Measurements from ENCODE around the gene LEF1.
A peak's percentile ranks its signal among the peaks of the same experiment; 100 is the strongest.

The LEF1 gene

GRCh38 chr4:108056418-108056817, 112.3 kb downstream of the LEF1 start:
- Histone ChIP-seq H3K4ac (ENCODE audit: low read length) (no peak overlapping the region), H2BK5ac (ENCODE audit: low read length) (no peak overlapping the region), H2AK5ac (ENCODE audit: low read depth, low read length) (no peak overlapping the region), H3K36me3 (replicated peaks in 1 of 2; ENCODE audit: control insufficient read depth in 2 of 2, insufficient read depth in 2 of 2, low read length in 2 of 2) (peaks cover 0 to 4% of the 10 kb centered on the region in 2 donors), H3K9me3 (replicated peaks in 1 of 2; ENCODE audit: control insufficient read depth in 2 of 2, insufficient read depth in 1 of 2, low read depth in 1 of 2, low read length in 2 of 2) (no peaks in the 10 kb centered on the region), H3K18ac (ENCODE audit: low read length) (no peak overlapping the region), H3K14ac (ENCODE audit: low read length) (no peak overlapping the region), H3K4me2 (ENCODE audit: insufficient read depth, low read length, poor library complexity, severe bottlenecking) (no peak overlapping the region), H2BK120ac (ENCODE audit: low read depth, low read length) (no peak overlapping the region), H2BK12ac (ENCODE audit: low read length) (no peak overlapping the region), H2BK15ac (ENCODE audit: low read length) (no peak overlapping the region), H4K91ac (ENCODE audit: low read depth, low read length, poor library complexity) (no peak overlapping the region), H4K8ac (ENCODE audit: low read depth, low read length) (no peak overlapping the region), H3K9ac (ENCODE audit: low read depth, low read length, poor library complexity) (no peak overlapping the region), H3K27me3 (ENCODE audit: control insufficient read depth in 3 of 3, insufficient read depth in 3 of 3, low read depth in 1 of 3, low read length in 3 of 3) (no peaks in the 10 kb centered on the region), H3K23ac (ENCODE audit: low read depth, low read length, poor library complexity) (no peak overlapping the region), H3K79me1 (ENCODE audit: low read depth, low read length) (no peaks in the 10 kb centered on the region), H2AFZ (ENCODE audit: low read length) (no peak overlapping the region), H3K4me1 (ENCODE audit: control insufficient read depth in 2 of 2, insufficient read depth in 1 of 2, low read depth in 1 of 2, low read length in 2 of 2) (peaks cover 3 to 4% of the 10 kb centered on the region in 2 donors), H3K27ac (replicated peaks; ENCODE audit: low read length) (no peak overlapping the region), H3K4me3 (ENCODE audit: low read length in 2 of 2) (no peak overlapping the region)
- WGBS, 2 donors (ENCODE audit: extremely low coverage in 2 of 2, insufficient read length in 2 of 2, insufficient replicate concordance in 1 of 2), result no CpG with 5 or more reads among the region's 6 CpGs
- no peak for DNase-seq (ENCODE audit: low spot score)

- Histone ChIP-seq H3K9ac (ENCODE audit: low read depth, low read length, poor library complexity) (no peak overlapping the region), H3K79me1 (ENCODE audit: low read depth, low read length) (no peaks in the 10 kb centered on the region), H2BK5ac (ENCODE audit: low read length) (no peak overlapping the region), H3K23ac (ENCODE audit: low read depth, low read length, poor library complexity) (no peak overlapping the region), H2AK5ac (ENCODE audit: low read depth, low read length) (no peak overlapping the region), H3K27me3 (ENCODE audit: control insufficient read depth in 3 of 3, insufficient read depth in 3 of 3, low read depth in 1 of 3, low read length in 3 of 3) (no peaks in the 10 kb centered on the region), H4K91ac (ENCODE audit: low read depth, low read length, poor library complexity) (no peak overlapping the region), H3K36me3 (replicated peaks in 1 of 2; ENCODE audit: control insufficient read depth in 2 of 2, insufficient read depth in 2 of 2, low read length in 2 of 2) (peaks cover 0 to 4% of the 10 kb centered on the region in 2 donors), H3K4me2 (ENCODE audit: insufficient read depth, low read length, poor library complexity, severe bottlenecking) (no peak overlapping the region), H2BK12ac (ENCODE audit: low read length) (no peak overlapping the region), H2BK15ac (ENCODE audit: low read length) (no peak overlapping the region), H3K4me1 (ENCODE audit: control insufficient read depth in 2 of 2, insufficient read depth in 1 of 2, low read depth in 1 of 2, low read length in 2 of 2) (peaks cover 3 to 4% of the 10 kb centered on the region in 2 donors), H3K4me3 (ENCODE audit: low read length in 2 of 2) (no peak overlapping the region), H2AFZ (ENCODE audit: low read length) (no peak overlapping the region), H2BK120ac (ENCODE audit: low read depth, low read length) (no peak overlapping the region), H3K9me3 (replicated peaks in 1 of 2; ENCODE audit: control insufficient read depth in 2 of 2, insufficient read depth in 1 of 2, low read depth in 1 of 2, low read length in 2 of 2) (no peaks in the 10 kb centered on the region), H3K14ac (ENCODE audit: low read length) (no peak overlapping the region), H3K18ac (ENCODE audit: low read length) (no peak overlapping the region), H3K4ac (ENCODE audit: low read length) (no peak overlapping the region), H4K8ac (ENCODE audit: low read depth, low read length) (no peak overlapping the region), H3K27ac (replicated peaks; ENCODE audit: low read length) (no peak overlapping the region)
- no CpG with 5 or more reads among the region's 3 CpGs for WGBS, 2 donors (ENCODE audit: extremely low coverage in 2 of 2, insufficient read length in 2 of 2, insufficient replicate concordance in 1 of 2)
- no peak for DNase-seq (ENCODE audit: low spot score)
These were observed 112.9 kb downstream of the LEF1 start for GRCh38 chr4:108055787-108056186.

GRCh38 chr4:108054025-108054638, 114.6 kb downstream of the LEF1 start:
- Histone ChIP-seq H3K4me2 (ENCODE audit: insufficient read depth, low read length, poor library complexity, severe bottlenecking) (no peak overlapping the region), H3K4ac (ENCODE audit: low read length) (no peak overlapping the region), H3K14ac (ENCODE audit: low read length) (no peak overlapping the region), H2BK15ac (ENCODE audit: low read length) (no peak overlapping the region), H2BK12ac (ENCODE audit: low read length) (no peak overlapping the region), H3K23ac (ENCODE audit: low read depth, low read length, poor library complexity) (no peak overlapping the region), H3K4me1 (ENCODE audit: control insufficient read depth in 2 of 2, insufficient read depth in 1 of 2, low read depth in 1 of 2, low read length in 2 of 2) (peaks cover 3 to 4% of the 10 kb centered on the region in 2 donors), H2BK120ac (ENCODE audit: low read depth, low read length) (no peak overlapping the region), H3K9me3 (replicated peaks in 1 of 2; ENCODE audit: control insufficient read depth in 2 of 2, insufficient read depth in 1 of 2, low read depth in 1 of 2, low read length in 2 of 2) (no peaks in the 10 kb centered on the region), H2BK5ac (ENCODE audit: low read length) (no peak overlapping the region), H3K9ac (ENCODE audit: low read depth, low read length, poor library complexity) (peak overlapping the region; percentile 63), H2AK5ac (ENCODE audit: low read depth, low read length) (no peak overlapping the region), H4K91ac (ENCODE audit: low read depth, low read length, poor library complexity) (no peak overlapping the region), H4K8ac (ENCODE audit: low read depth, low read length) (no peak overlapping the region), H3K27me3 (ENCODE audit: control insufficient read depth in 3 of 3, insufficient read depth in 3 of 3, low read depth in 1 of 3, low read length in 3 of 3) (no peaks in the 10 kb centered on the region), H3K36me3 (replicated peaks in 1 of 2; ENCODE audit: control insufficient read depth in 2 of 2, insufficient read depth in 2 of 2, low read length in 2 of 2) (peaks cover 0 to 4% of the 10 kb centered on the region in 2 donors), H2AFZ (ENCODE audit: low read length) (no peak overlapping the region), H3K4me3 (ENCODE audit: low read length in 2 of 2) (no peak overlapping the region), H3K79me1 (ENCODE audit: low read depth, low read length) (no peaks in the 10 kb centered on the region), H3K18ac (ENCODE audit: low read length) (peak overlapping the region; percentile 65), H3K27ac (replicated peaks; ENCODE audit: low read length) (no peak overlapping the region)
- no peak for DNase-seq (ENCODE audit: low spot score)
- no CpG with 5 or more reads among the region's 16 CpGs for WGBS, 2 donors (ENCODE audit: extremely low coverage in 2 of 2, insufficient read length in 2 of 2, insufficient replicate concordance in 1 of 2)

GRCh38 chr4:108053251-108053711, 115.5 kb downstream of the LEF1 start:
- no peak overlapping the region for H2BK12ac ChIP-seq (ENCODE audit: low read length)
- H3K23ac ChIP-seq (ENCODE audit: low read depth, low read length, poor library complexity), result no peak overlapping the region
- no peak overlapping the region for H4K91ac ChIP-seq (ENCODE audit: low read depth, low read length, poor library complexity)
- H3K27ac ChIP-seq (replicated peaks; ENCODE audit: low read length), result no peak overlapping the region
- H2BK120ac ChIP-seq (ENCODE audit: low read depth, low read length), result no peak overlapping the region
- no peak overlapping the region for H3K18ac ChIP-seq (ENCODE audit: low read length)
- no peaks in the 10 kb centered on the region for H3K27me3 ChIP-seq (ENCODE audit: control insufficient read depth in 3 of 3, insufficient read depth in 3 of 3, low read depth in 1 of 3, low read length in 3 of 3)
- H3K4me3 ChIP-seq (ENCODE audit: low read length in 2 of 2), result no peak overlapping the region
- no peak overlapping the region for H3K14ac ChIP-seq (ENCODE audit: low read length)
- no peak overlapping the region for H2AFZ ChIP-seq (ENCODE audit: low read length)
- no CpG with 5 or more reads among the region's 1 CpG for WGBS, 2 donors (ENCODE audit: extremely low coverage in 2 of 2, insufficient read length in 2 of 2, insufficient replicate concordance in 1 of 2)
- no peak overlapping the region for H3K9ac ChIP-seq (ENCODE audit: low read depth, low read length, poor library complexity)
- peaks cover 0 to 6% of the 10 kb centered on the region in 2 donors for H3K36me3 ChIP-seq (replicated peaks in 1 of 2; ENCODE audit: control insufficient read depth in 2 of 2, insufficient read depth in 2 of 2, low read length in 2 of 2)
- peaks cover 4 to 5% of the 10 kb centered on the region in 2 donors for H3K4me1 ChIP-seq (ENCODE audit: control insufficient read depth in 2 of 2, insufficient read depth in 1 of 2, low read depth in 1 of 2, low read length in 2 of 2)
- H3K9me3 ChIP-seq (replicated peaks in 1 of 2; ENCODE audit: control insufficient read depth in 2 of 2, insufficient read depth in 1 of 2, low read depth in 1 of 2, low read length in 2 of 2), result no peaks in the 10 kb centered on the region
- H3K4me2 ChIP-seq (ENCODE audit: insufficient read depth, low read length, poor library complexity, severe bottlenecking), result no peak overlapping the region
- no peak overlapping the region for H2AK5ac ChIP-seq (ENCODE audit: low read depth, low read length)
- no peak overlapping the region for H2BK15ac ChIP-seq (ENCODE audit: low read length)
- H4K8ac ChIP-seq (ENCODE audit: low read depth, low read length), result no peak overlapping the region
- no peak overlapping the region for H3K4ac ChIP-seq (ENCODE audit: low read length)
- H2BK5ac ChIP-seq (ENCODE audit: low read length), result no peak overlapping the region
- DNase-seq (ENCODE audit: low spot score), result no peak
- H3K79me1 ChIP-seq (ENCODE audit: low read depth, low read length), result no peaks in the 10 kb centered on the region
